Panc1 (cell line): ENCODE measurements around the gene STMND1.

Experiments used
- CTCF ChIP-seq: fragments of 450-650 bp; IDR thresholded peaks from 2 replicates; pipeline ENCODE4 v1.5.1; 2017; ENCODE audit warnings: mild to moderate bottlenecking
- REST ChIP-seq, 2 experiments: IDR thresholded peaks; 2 replicates each; pipeline ENCODE4 v1.6.1; 2011 to 2012; ENCODE audit warnings: low read depth in 2 of 2, control low read depth in 1 of 2, low read length in 1 of 2, mild to moderate bottlenecking in 1 of 2, moderate library complexity in 1 of 2; ENCODE audit not compliant: insufficient read depth in 1 of 2

GRCh38 chr6:17101422-17102257 lies at the start of gene STMND1:
- TF ChIP-seq CTCF: no peak
- no peak for TF ChIP-seq REST (IDR thresholded peaks at IDR 0.05; ENCODE audit: insufficient read depth in 1 of 2, low read depth in 2 of 2, low read length in 1 of 2)
